HG03097 (cell line): ENCODE data around the gene PSMG4.

Source experiments
- ATAC-seq: cut with Tn5 transposase; IDR thresholded peaks from one replicate; pipeline ENCODE4 v1.9.1; 2021; ENCODE audit not compliant: unreplicated experiment, low FRiP score

Gene PSMG4

DNA sequence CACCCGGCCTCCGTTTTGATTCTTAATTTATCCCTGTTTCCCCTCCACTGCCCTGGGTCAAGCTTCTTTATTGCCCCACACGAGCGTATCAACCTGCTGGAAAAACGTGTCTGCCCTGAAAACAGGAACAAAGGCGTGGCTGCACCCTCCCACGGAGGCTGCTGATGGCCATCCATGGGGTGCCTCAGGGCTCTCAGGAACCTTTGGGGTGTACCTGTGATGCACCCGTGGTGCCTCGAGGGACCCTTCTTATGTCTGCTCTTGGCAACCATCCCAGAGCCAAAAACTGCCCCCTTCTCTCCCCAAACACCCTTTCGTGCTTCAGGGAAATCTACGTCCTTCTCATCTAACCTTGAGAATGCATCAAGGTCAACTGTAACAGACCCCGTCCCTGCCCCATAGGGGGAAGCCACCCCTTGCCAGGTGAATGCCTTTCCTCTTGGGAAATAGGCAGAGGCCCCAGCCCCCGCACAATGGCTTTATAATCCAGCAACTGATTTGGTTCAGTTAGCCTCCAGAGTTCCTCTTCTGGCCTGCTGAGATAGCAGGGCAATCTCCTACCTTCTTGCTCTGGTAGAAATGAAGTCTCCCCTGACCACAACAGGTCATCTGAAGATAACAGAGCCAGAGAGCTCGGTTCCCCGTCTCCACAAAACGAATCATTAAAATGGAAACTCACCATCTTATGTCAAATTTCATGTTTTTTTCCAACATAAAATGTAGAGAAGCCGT is 29.4 kb downstream of the PSMG4 start:
- no peak for ATAC-seq

DNA sequence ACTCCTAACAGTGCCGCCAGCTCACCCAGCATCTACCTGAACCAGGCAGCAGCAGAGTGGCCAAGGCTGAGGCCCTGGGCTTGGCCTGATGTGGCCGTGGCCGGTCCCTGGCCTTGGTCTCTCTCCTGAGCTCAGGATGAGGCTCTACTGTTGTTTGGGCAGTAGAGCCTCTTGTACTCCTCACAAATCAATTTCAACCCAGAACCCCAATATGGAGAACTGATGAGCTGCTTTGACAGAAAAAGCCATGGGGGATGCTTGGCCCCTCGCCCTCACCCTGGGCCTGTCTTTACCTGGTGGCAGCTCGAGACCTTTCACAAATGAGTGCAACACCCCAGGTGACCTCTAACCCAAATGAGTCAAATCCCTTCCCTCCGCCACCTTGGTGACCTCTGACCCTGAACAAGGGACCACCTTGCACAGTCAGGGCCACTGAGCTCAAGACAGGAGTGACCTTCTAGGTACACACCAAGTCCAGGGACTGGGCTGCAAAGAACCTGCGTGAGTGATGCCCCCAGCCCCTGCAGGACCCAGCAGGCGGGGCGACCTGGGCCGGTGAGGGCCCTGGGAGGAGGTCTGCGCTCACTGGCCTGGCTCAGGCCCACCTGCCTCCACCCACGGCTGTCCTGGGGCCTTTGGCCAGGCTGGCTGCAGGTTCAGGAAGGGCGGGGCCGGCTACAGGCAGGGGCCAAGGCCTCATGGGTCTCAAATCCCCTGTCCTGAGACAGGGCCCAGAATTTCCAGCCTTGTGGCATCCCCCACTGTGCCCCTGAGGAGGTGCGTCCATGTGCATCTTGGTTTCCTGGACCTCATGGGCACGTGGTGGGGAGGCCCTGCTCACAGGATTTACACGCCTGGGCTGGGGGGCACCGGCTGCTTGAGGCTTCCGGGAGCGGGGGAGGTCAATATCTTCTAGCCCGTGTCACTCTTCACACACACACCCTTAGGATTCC is 30.2 kb downstream of the PSMG4 start:
- no peak for ATAC-seq

DNA sequence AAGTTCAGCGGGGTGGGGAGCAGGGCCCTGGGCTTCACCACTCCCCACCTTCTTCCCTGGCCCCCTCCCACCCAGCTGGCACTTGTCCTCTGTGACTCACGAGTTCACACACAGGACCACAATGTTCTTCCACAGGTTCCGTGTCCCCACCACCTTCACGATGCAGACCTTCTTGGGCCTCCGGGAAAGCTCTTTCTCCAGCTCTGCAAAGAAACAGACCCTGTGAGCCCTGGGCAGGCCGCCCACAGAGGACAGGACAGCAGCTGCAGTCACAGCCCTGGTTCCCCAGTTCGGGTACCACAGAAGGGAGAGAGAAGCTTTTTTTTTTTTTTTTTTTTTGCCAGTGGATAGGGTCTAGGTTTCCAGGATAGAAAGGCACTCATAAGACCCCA is 30.9 kb downstream of the PSMG4 start:
- no peak for ATAC-seq

DNA sequence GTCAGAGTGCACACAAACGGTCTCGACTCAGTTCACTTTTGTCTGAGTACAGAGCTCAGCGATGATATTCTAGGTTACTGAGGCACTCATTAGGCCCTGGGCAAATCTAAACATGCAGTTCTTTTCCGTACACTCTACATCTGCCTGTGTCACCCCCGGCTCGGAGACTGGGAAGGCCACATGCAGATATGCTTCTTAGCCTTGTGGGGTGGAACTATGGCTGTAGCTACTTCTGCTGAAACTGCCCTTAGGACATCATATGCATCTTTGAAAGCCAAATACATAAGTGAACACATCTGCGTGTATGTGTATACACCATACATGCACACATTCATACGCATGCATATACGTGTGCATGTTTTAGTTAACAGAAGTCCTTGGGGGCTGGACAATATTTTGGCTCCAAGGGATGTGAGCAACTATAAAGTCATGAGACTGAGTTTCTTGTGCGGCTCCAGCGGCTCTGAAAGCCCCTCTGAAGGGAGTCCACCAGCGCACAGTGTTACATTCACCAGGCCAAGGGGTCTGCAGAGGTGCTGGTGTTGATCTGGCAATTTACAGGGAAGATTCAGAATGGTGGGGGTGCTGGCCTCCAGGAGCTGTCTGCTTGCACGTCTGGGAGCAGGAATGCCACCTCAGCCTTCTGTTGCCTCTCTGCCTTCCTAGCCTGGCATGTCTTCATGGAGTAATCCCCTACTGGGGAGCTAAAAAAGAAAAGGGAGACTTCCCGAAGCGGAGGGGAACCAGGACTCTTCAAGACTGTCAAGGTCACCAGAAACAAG is 31.6 kb downstream of the PSMG4 start:
- no peak for ATAC-seq

DNA sequence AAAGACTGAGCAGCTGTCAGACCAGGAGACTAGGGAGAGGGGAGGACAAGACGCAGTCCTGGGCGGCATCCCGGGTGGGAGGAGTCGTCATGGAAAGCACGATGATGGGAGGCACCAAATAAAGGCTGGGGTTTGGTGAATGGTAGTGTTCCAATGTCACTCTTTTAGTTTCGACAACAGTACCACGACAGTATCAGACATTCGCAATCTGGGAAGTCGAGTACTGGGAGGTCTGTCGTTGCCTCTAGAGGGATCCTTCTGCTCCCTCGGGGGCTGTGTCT is 32.1 kb downstream of the PSMG4 start:
- no peak for ATAC-seq

DNA sequence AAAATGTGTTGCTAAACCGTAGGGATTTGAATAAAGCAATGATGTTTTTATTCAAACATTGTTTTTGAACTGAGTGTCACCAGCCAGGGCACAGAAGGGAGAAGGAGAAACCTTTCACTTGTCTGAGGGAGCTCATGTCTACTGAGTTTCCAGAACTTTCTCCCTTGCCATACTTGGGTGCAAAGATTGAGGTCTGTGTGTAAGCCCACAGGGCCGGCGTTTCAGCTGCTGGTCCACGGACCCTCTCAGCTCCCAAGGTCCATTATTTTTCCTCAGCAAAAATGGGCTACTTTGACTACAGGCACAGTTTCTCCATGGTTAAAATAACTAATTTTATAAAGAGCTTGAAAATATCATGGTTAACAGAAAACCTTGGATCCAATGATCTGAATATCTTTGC is 32.6 kb downstream of the PSMG4 start:
- ATAC-seq = no peak

DNA sequence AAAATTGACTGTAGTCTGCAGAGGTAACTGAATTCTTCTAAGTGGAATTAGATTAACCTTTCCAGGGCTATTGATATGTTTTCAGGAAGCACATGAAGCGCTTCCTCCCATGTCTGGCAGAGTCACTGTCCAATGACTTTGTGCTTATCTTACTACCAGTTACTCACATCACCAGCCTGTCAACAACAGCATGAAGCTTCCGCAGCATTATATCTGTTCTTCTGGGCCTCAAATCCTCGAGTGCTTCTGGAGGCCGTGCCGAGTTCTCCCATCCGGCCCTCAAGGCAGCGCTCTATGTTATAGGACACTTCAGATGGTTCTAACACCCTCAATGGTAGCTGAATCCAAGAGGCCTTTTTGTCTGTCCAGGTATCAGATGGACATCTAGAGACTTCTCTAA is 33.2 kb downstream of the PSMG4 start:
- ATAC-seq = no peak

DNA sequence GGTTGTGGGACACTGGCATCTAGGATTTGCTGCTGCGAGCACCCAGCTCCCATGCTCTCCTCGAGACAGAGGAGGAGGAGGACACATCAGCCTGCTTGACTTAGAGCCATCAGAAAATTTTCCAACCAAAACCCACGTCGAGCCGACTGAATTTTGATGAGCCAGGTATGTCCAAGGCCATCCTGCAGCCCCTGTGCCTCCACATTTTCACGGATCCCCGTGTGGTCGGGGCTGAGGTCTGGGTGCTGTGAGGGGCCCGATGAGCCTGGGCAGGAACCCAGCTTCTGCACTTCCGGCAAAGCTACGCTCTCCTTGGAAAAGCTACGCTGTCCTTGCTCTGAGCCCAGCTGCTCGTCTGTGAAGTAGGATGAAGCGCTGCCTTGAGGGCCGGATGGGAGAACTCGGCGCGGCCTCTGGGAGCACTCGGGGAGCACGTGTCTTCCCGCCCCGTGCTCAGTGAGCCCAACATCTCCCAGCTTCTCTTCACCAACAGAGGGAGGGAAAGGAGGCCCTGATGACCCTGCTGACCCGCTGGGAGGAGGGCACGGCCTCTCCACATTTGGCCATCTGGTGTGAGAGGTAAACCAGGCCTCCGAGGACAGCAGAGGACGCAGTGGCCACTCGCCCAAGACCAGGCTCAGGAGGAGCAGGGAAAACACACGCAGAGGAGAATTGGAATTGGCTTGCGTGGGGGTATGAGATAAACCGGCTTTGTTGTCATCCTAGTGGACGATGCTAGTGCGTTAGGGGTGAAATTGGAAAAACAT is 33.9 kb downstream of the PSMG4 start:
- no peak for ATAC-seq

DNA sequence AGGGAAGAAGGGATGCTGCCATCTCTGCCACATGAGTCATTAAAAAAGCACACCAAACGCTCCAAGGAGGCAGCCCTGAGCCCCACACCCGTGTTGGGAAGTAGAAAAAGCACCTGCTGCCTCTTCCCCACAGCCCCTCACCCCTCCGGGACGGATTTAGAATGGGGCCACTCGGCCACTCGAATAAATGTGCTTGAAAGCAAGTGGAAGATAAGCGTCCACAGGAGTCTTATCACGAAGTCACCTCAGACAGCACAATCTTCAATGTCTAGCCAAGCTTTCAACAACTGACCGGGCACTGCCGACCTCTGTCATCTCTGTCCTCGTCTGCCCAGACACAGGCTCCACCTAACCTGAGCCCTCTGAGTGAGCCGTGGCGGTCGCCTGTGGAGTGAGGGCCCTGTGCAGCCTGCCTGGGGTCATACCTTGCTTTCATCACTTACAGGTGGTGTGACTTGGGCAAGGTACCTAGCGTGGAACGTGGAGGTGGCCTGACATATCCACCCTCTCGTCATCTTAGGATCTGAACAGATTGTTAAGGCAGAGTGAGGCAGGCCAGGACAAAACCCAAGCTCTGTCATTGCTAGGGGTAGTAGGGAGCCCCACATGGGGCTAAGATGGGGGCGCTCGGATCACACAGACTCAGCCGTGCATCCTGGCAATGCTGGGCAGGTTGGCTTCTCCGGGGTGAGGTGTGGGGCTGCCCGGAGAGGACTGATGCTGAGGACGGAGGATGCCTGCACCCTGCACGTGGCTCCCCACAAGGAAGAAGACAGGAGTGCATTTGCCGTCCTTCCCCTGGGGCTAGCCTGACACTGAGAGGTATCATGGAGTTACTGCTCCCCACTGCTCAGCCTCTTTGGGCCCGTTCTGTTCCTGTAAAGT is 34.8 kb downstream of the PSMG4 start:
- no peak for ATAC-seq

DNA sequence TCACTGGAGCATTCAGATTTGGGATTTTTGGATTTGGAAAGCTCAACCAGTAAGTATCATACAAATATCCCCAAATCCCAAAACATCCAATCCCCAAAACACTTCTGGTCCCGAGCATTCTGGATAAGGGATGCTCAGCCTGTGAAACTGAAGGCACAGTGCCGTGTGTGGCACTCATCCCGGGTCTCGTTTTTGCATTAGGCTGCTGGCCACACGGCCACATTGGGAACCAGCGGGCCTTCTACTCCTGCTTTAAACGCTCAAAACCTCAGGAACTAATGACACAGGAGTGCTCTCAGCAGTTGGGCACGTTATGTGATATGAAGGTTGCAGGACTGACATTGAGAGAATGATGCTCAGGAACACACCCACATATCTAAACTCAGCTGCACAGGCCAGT is 35.6 kb downstream of the PSMG4 start:
- ATAC-seq = no peak

DNA sequence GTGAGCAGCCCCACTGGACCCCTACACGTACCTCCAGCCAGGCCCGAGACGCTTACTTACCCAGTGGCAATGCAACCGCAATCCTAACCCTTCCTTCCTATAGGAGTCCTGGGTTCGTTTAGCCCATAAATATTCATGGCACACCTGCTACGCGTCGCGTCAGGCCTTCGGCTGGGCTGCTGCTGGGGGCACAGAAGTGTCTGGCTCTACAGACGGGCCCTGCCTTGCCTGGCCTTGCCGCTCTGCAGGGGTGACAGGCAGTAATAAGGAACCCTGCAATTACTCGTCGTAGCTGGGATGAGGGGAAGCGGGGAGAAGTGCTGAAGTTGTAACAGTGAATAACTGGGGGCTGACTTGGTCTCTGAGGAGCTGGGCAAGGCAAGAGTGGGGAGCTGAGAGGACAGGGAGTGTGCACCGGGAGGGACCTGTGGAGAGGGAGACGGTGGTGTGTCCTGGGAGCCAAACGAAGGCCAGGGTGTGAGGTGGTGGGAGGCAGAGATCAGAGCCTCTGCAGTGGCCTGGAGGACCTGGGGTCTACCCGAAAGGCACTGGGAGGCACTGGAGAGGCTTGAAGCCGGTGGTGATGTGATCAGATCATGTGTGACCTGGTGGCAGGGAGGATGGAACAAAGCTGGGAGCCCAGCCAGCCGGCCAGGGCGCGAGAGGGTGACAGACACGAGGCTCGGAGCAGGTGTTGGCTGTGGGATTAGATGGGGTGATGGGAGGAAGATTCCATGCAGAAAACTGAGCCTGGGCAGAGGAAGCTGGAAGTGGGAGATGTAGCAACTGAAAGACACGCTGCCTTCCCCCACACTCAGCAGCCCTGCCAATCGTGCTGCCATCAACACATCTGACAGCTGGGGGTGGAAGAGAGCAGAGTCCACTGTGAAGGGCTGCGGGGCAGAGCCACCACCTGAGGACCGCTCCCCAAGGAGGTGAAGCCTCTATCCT is 36.4 kb downstream of the PSMG4 start:
- ATAC-seq = no peak

DNA sequence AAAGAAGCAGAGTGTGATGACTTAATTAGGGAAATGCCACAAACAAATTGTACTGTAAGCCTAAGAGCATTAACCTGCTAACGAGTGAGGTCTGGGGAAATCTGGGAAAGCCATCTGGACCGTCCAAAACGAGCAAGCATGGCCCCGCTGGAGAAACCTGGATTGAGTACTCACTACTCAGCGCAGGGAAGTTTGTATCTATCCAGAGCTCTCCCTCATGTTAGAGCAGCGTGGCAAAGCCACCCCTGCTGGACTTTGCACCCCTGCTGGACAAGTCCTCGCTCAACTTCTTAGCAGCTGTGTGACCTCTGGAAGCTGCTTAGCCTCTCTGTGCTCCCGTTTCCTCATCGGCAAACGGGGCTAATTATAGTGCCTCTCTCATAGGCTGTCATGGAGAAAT is 37.3 kb downstream of the PSMG4 start:
- ATAC-seq = no peak

DNA sequence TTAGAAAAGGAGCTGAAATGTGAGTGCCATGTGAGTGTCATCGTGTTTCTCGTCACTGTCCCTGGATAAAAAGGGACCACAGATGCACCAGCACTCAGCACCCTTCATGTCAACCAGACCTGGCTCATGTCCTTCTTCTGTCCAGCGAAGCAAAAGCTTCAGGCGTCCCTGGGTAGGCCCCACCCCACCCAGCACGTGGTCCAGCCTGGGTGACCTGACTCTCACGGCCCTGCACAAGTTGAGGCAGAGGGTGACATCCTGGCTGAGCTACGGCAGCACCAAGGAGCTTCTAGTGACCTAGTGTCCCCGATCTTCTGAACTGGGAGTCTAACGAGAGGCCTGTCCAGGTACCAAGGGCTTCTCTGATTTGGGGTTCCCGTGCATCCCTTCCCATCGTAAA is 37.8 kb downstream of the PSMG4 start:
- ATAC-seq = no peak

DNA sequence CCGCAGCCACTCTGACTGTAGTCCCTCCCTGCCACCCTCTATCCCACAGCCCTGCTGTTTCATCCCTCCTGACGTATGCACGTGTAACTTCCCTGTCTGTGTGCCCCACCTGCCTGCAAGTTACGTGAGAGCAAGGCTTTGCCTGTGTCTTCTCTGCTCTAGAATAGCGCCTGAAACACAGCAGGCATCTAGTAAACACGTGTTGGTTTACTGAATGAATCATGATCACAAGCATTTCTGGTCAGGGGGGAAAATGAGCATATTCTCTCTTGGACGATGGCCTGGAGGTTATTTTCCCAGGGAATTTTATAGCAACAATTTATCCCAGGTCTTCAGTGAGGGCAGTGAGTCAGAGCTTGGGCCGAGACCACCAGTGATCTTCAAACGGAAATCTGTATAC is 38.3 kb downstream of the PSMG4 start:
- ATAC-seq = no peak

DNA sequence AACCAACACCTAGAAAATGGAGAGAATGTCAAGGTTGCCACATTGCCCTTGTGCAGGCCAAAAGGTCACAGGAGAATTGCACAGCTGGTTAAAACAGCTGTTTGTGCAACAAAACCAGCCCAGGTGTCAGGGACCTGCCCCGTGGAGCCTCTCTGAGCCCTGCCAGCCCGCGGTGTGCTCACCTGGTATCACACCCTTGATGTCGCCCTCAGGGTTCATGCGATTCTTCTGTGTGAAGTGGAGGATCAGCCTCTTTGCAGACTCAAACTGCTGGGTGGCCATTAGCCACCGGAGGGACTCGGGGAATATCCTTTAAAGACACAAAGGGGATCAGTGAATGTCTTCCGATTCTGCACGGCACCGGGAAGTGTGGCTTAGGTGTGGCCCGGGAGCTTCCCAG is 39.2 kb downstream of the PSMG4 start:
- no peak for ATAC-seq

DNA sequence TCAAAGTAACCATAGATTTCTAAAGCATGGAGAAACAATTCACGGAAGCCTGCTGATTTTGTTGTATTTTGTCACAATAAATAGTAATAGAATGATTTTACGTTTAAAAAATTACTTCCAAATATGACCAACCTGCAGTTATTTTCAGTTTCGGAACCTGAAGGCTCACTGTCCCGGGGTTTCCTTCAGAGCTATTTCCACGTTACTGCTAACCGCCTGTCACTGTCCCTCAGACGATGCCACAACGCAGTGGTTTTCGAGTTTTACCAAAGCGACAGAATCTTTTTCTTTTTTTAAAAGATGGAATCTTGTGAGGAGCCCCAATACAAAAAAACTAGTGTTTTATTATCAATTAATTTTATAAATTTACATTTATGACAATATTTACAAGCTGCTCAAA is 40.5 kb downstream of the PSMG4 start:
- no peak for ATAC-seq

DNA sequence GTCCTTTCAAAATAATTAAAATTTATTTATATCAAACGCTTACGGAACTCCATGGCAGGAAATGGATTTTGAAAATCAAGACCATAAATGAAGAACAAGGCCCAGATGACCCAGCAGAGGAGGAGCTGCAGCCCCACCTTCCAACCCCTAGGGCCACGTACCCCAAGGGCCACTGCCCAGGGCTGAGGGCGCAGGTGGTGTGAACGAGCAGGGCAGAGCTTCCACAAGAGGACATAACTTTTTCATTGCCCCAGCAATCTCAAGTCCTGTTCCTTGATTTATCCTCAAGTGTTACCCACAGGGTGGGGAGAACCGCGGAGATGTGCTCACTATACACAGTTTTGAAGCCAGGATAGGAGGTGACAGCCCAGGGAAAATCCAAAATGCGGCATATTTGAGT is 42.8 kb downstream of the PSMG4 start:
- no peak for ATAC-seq

DNA sequence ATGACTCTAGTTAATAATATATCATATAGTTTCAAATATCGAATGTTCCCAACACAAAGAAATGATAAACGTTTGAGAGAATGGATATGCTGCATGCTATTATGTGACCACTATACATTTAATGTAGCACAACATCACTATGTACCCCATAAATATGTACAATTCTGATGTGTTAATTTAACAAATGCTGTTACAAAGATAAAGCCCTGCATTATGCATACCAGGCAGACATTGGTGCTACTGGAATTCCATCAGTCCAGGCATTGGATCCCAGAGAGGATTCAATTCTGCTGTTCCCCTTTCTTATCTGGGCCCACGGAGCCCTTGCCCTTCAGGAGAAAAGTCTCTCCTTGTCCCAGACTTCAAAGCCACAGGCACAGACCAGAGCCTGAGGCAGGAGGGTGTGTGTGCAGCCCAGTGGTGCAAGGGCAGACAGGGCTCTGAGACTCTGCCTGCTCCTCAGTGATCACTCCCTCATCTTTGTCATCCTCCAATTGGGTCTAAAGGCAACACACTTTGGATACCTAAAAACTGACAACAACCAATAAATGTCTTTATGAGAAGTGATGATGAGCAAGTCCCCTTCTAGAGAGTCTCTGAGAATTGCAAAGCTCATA is 45.2 kb downstream of the PSMG4 start:
- no peak for ATAC-seq
